CD4-positive, alpha-beta T cell (primary cell): ENCODE results near the gene SYT14. TPM values are rescaled to one million over a fixed set of nuclear protein-coding genes. Genes with fewer than 3 reads are reported as not detected.

Source experiments
- ATAC-seq: fragments of 200-7000 bp; cut with Tn5 transposase; one replicate; pipeline ENCODE4 v1.10.0; 2022; ENCODE audit warnings: mild to moderate bottlenecking; ENCODE audit not compliant: poor library complexity
- CTCF ChIA-PET: fragments of 350-600 bp; sonication (Branson Sonifier 250); formaldehyde crosslinking; loops from one replicate; lab custom pipeline; 2021; ENCODE audit warnings: antibody characterized with exemption, inconsistent platforms; lab: Charles Lee
- POLR2A ChIA-PET: fragments of 350-600 bp; sonication (Branson Sonifier 250); formaldehyde crosslinking; loops from one replicate; lab custom pipeline; 2021; ENCODE audit warnings: antibody characterized with exemption, inconsistent platforms; lab: Charles Lee
- DNase-seq, 14 experiments: peaks; one replicate each; pipeline ENCODE4 v3.0.0-alpha.2; 2013 to 2020; ENCODE audit warnings: mixed read lengths in 2 of 14
- H3K27ac ChIP-seq, 2 donors: one replicate each; pipeline versions ENCODE4 v1.5.1 to v1.7.0; 2013; ENCODE audit warnings: low read length in 2 of 2, low read depth in 1 of 2, mild to moderate bottlenecking in 1 of 2
- H3K27me3 ChIP-seq, 2 experiments: 1 replicate in 1 of 2; 2 replicates in 1 of 2; pipeline versions ENCODE4 v1.6.1 to v1.7.0; 2013; ENCODE audit warnings: low read length in 2 of 2, control low read depth in 1 of 2, mild to moderate bottlenecking in 1 of 2, moderate library complexity in 1 of 2; ENCODE audit not compliant: insufficient read depth in 2 of 2, control insufficient read depth in 1 of 2
- H3K36me3 ChIP-seq: one replicate; pipeline ENCODE4 v1.6.1; 2013; ENCODE audit warnings: low read length, control low read depth; ENCODE audit not compliant: insufficient read depth
- H3K4me1 ChIP-seq: one replicate; pipeline ENCODE4 v1.6.1; 2013; ENCODE audit warnings: low read length, control low read depth; ENCODE audit not compliant: insufficient read depth
- H3K4me3 ChIP-seq: one replicate; pipeline ENCODE4 v1.5.1; 2013; ENCODE audit warnings: mild to moderate bottlenecking, low read length, moderate library complexity
- H3K9me3 ChIP-seq, 2 experiments: 1 replicate in 1 of 2; 2 replicates in 1 of 2; pipeline versions ENCODE4 v1.6.1 to v1.7.0; 2013; ENCODE audit warnings: low read length in 2 of 2, mild to moderate bottlenecking in 2 of 2, control low read depth in 1 of 2, moderate library complexity in 1 of 2; ENCODE audit not compliant: control insufficient read depth in 1 of 2, insufficient read depth in 1 of 2
- H3K27ac Mint-ChIP-seq: one replicate; pipeline ENCODE4 v1.8.0; 2020; ENCODE audit warnings: mixed read lengths
- H3K27me3 Mint-ChIP-seq: one replicate; pipeline ENCODE4 v1.8.0; 2021; ENCODE audit warnings: mixed read lengths
- H3K36me3 Mint-ChIP-seq: one replicate; pipeline ENCODE4 v1.8.0; 2021; ENCODE audit warnings: low read depth, mixed read lengths
- H3K4me1 Mint-ChIP-seq: one replicate; pipeline ENCODE4 v1.8.0; 2021; ENCODE audit warnings: low read depth, mixed read lengths
- H3K4me3 Mint-ChIP-seq: one replicate; pipeline ENCODE4 v1.8.0; 2020; ENCODE audit warnings: mild to moderate bottlenecking, mixed read lengths
- H3K9me3 Mint-ChIP-seq: one replicate; pipeline ENCODE4 v1.8.0; 2020; ENCODE audit warnings: mixed read lengths
- CTCF ChIP-seq: fragments of 200-600 bp; IDR thresholded peaks from one replicate; pipeline ENCODE4 v1.8.0; 2022; ENCODE audit warnings: antibody characterized with exemption, mild to moderate bottlenecking
- intact Hi-C, 2 experiments: fragments of 100-400 bp; cut with DNase I in 1 of 2; cut with micrococcal nuclease in 1 of 2; formaldehyde crosslinking; loops; one replicate each; pipeline versions ENCODE4 v1.15.1 to v1.9.0; 2023 to 2025; cut with DNase I, micrococcal nuclease
- total RNA-seq, 174 experiments: library from RNA in 2 of 174; stranded (reverse) in 2 of 174; gene quantifications; one replicate each; pipeline ENCODE4 v1.2.3 and lab custom pipeline; 2021 to 2026

SYT14 gene
- total RNA-seq, 2 experiments from 2014 or later = not detected

GRCh38 chr1:209996348-209996747 is 58.3 kb downstream of the SYT14 start:
- Histone ChIP-seq H3K36me3 (no peaks in the 10 kb centered on the region), H3K4me1 (no peaks in the 10 kb centered on the region), H3K4me3 (no peak overlapping the region), H3K27me3 (peaks cover 0 to 7% of the 10 kb centered on the region in 2 experiments), H3K27ac (no peak overlapping the region), H3K9me3 (no peaks in the 10 kb centered on the region)
- Mint-ChIP-seq H3K27me3 (peaks cover 59% of the 10 kb centered on the region), H3K4me3 (no peak overlapping the region), H3K9me3 (no peaks in the 10 kb centered on the region), H3K4me1 (no peaks in the 10 kb centered on the region), H3K36me3 (no peaks in the 10 kb centered on the region), H3K27ac (no peak overlapping the region)
- no peak for ATAC-seq
- ChIA-PET CTCF (no interaction called here), POLR2A (no interaction called here)
- intact Hi-C loops = no loop called here
- no peak for TF ChIP-seq CTCF
- no peak for DNase-seq

GRCh38 chr1:209999005-209999404 is 61.0 kb downstream of the SYT14 start:
- ATAC-seq (no peak), DNase-seq (no peak)
- Mint-ChIP-seq H3K27me3 (peaks cover 34% of the 10 kb centered on the region), H3K27ac (no peak overlapping the region), H3K36me3 (no peaks in the 10 kb centered on the region), H3K9me3 (no peaks in the 10 kb centered on the region), H3K4me1 (no peaks in the 10 kb centered on the region), H3K4me3 (no peak overlapping the region)
- Histone ChIP-seq H3K9me3 (no peaks in the 10 kb centered on the region), H3K4me3 (no peak overlapping the region), H3K27ac (no peak overlapping the region), H3K4me1 (no peaks in the 10 kb centered on the region), H3K36me3 (no peaks in the 10 kb centered on the region), H3K27me3 (no peaks in the 10 kb centered on the region)
- intact Hi-C loops = no loop called here
- no peak for TF ChIP-seq CTCF
- ChIA-PET POLR2A (no interaction called here), CTCF (no interaction called here)

- ATAC-seq (no peak), DNase-seq (no peak)
- no peak overlapping the region for H3K27ac Mint-ChIP-seq
- no peaks in the 10 kb centered on the region for H3K36me3 Mint-ChIP-seq
- Histone ChIP-seq H3K36me3 (no peaks in the 10 kb centered on the region), H3K9me3 (no peaks in the 10 kb centered on the region), H3K4me1 (no peaks in the 10 kb centered on the region), H3K4me3 (no peak overlapping the region), H3K27ac (no peak overlapping the region), H3K27me3 (no peaks in the 10 kb centered on the region)
- H3K27me3 Mint-ChIP-seq = peaks cover 14% of the 10 kb centered on the region
- CTCF ChIA-PET = no interaction called here
- H3K4me1 Mint-ChIP-seq = no peaks in the 10 kb centered on the region
- H3K9me3 Mint-ChIP-seq = no peaks in the 10 kb centered on the region
- intact Hi-C loops = no loop called here
- no peak for TF ChIP-seq CTCF
- POLR2A ChIA-PET = no interaction called here
- H3K4me3 Mint-ChIP-seq = no peak overlapping the region
Observed at GRCh38 chr1:210001751-210002150, 63.7 kb downstream of the SYT14 start.
